Stomach (tissue), 9 donors: Measurements from ENCODE around the gene TMEM132D. TPM values are rescaled to one million over a fixed set of nuclear protein-coding genes. Genes with fewer than 3 reads are reported as not detected.
A peak's percentile ranks its signal among the peaks of the same experiment; 100 is the strongest.

Experiments
- DNase-seq, 2 donors: peaks; one replicate each; pipeline versions ENCODE4 v3.0.0 to v3.0.0-alpha.2; 2013 to 2019
- H3K27ac ChIP-seq, 5 donors: fragments of 200-600 bp in 4 of 5; sonication (generic) in 4 of 5; one replicate each; pipeline ENCODE4 v1.5.1; 2013 to 2019; ENCODE audit warnings: mild to moderate bottlenecking in 1 of 5, moderate library complexity in 1 of 5
- H3K27me3 ChIP-seq, 3 donors: fragments of 200-600 bp; sonication (generic); one replicate each; pipeline ENCODE4 v1.5.1; 2017 to 2019; ENCODE audit warnings: mixed run types in 1 of 3
- H3K36me3 ChIP-seq, 4 donors: fragments of 200-600 bp; sonication (generic); 1 replicate in 3 of 4; 2 replicates in 1 of 4; pipeline ENCODE4 v1.5.1; 2016 to 2019
- H3K4me1 ChIP-seq, 4 donors: fragments of 200-600 bp; sonication (generic); one replicate each; pipeline ENCODE4 v1.5.1; 2016 to 2019
- H3K4me3 ChIP-seq, 4 donors: fragments of 200-600 bp; sonication (generic) in 3 of 4; one replicate each; pipeline ENCODE4 v1.5.1; 2016 to 2019; ENCODE audit warnings: mild to moderate bottlenecking in 1 of 4
- H3K9me3 ChIP-seq, 4 donors: fragments of 200-600 bp; sonication (generic); one replicate each; pipeline ENCODE4 v1.5.1; 2016 to 2019
- CTCF ChIP-seq, 7 experiments: fragments of 450-650 bp in 4 of 7; fragments of 200-600 bp in 3 of 7; sonication (generic) in 3 of 7; IDR thresholded peaks; one replicate each; pipeline ENCODE4 v1.5.1; 2016 to 2019; ENCODE audit warnings: antibody characterized with exemption in 7 of 7, control low read depth in 2 of 7, mild to moderate bottlenecking in 1 of 7
- EP300 ChIP-seq: sonication (generic); formaldehyde crosslinking; IDR thresholded peaks from one replicate; pipeline ENCODE4 v1.6.1; 2017; ENCODE audit warnings: antibody characterized with exemption
- POLR2A ChIP-seq, 4 donors: fragments of 450-650 bp; IDR thresholded peaks; one replicate each; pipeline ENCODE4 v1.6.1; 2016; ENCODE audit warnings: antibody characterized with exemption in 4 of 4, control low read depth in 2 of 4, mild to moderate bottlenecking in 1 of 4, moderate library complexity in 1 of 4
- POLR2AphosphoS5 ChIP-seq, 3 donors: sonication (generic); formaldehyde crosslinking; IDR thresholded peaks; one replicate each; pipeline ENCODE4 v1.6.1; 2016; ENCODE audit warnings: antibody characterized with exemption in 3 of 3
- WGBS, 5 donors: extraction: QIAGEN DNeasy Blood & Tissue Kit in 3 of 5; methylation state at CpG; one replicate each; pipeline versions ENCODE4 v1.1.5 to v1.1.7; 2013 to 2018; 5-methylcytosine and 5-hydroxymethylcytosine counted together
- intact Hi-C: fragments of 100-400 bp; cut with DNase I; formaldehyde crosslinking; loops from one replicate; pipeline ENCODE4 v1.15.1; 2023; ENCODE audit warnings: low total_unique reads
- polyA plus RNA-seq, 3 donors: library from polyadenylated mRNA; stranded (reverse); fragments of 200-250 nt; gene quantifications; one replicate each; pipeline ENCODE4 v1.2.3, GENCODE V29; 2013
- total RNA-seq, 5 donors: library from RNA; depleted of rRNA; stranded (reverse); fragments of >200 nt; gene quantifications; one replicate each; pipeline versions ENCODE4 v1.1.0 to v1.2.3, GENCODE V29; 2014 to 2016
- donor health status: healthy with polysubstance abuse.
- donor health status: Bipolar disorder and iron deficiency.
- donor health status: healthy.

TMEM132D gene
- total and polyA plus RNA-seq, 8 donors = 0.29 to 0.92 TPM; not detected in 6

- peak; percentile 60 to 63 for DNase-seq
- Histone ChIP-seq H3K27ac (no peak overlapping the region), H3K9me3 (no peaks in the 10 kb centered on the region), H3K4me3 (no peak overlapping the region), H3K4me1 (no peaks in the 10 kb centered on the region), H3K36me3 (no peaks in the 10 kb centered on the region), H3K27me3 (no peaks in the 10 kb centered on the region)
- intact Hi-C loops = no loop called here
- TF ChIP-seq CTCF (IDR thresholded peaks at IDR 0.05) (no peak), POLR2A (IDR thresholded peaks at IDR 0.05) (no peak), EP300 (no peak), POLR2AphosphoS5 (IDR thresholded peaks at IDR 0.05) (no peak)
- 40 to 55% (median 43%) methylated on average over 13 of the region's 13 CpGs for WGBS, 5 donors
Observed at GRCh38 chr12:129530984-129531383, 372.8 kb downstream of the TMEM132D start.

- Histone ChIP-seq H3K36me3 (no peaks in the 10 kb centered on the region), H3K4me1 (no peaks in the 10 kb centered on the region), H3K27ac (no peak overlapping the region), H3K27me3 (no peaks in the 10 kb centered on the region), H3K4me3 (no peak overlapping the region), H3K9me3 (no peaks in the 10 kb centered on the region)
- DNase-seq = no peak
- intact Hi-C loops = no loop called here
- TF ChIP-seq EP300 (no peak), POLR2A (IDR thresholded peaks at IDR 0.05) (no peak), POLR2AphosphoS5 (IDR thresholded peaks at IDR 0.05) (no peak), CTCF (IDR thresholded peaks at IDR 0.05) (no peak)
- 67 to 80% (median 73%) methylated on average over 6 of the region's 6 CpGs for WGBS, 5 donors
Observed at GRCh38 chr12:129530517-129530916, 373.3 kb downstream of the TMEM132D start.

GRCh38 chr12:129527506-129527905 is 376.3 kb downstream of the TMEM132D start:
- Histone ChIP-seq H3K4me1 (no peaks in the 10 kb centered on the region), H3K9me3 (no peaks in the 10 kb centered on the region), H3K27me3 (no peaks in the 10 kb centered on the region), H3K4me3 (no peak overlapping the region), H3K36me3 (no peaks in the 10 kb centered on the region), H3K27ac (no peak overlapping the region)
- WGBS, 5 donors = 49 to 72% (median 67%) methylated on average over 3 of the region's 3 CpGs
- TF ChIP-seq POLR2A (IDR thresholded peaks at IDR 0.05) = no peak
- no peak for TF ChIP-seq POLR2AphosphoS5 (IDR thresholded peaks at IDR 0.05)
- TF ChIP-seq CTCF (IDR thresholded peaks at IDR 0.05) = no peak
- no peak for TF ChIP-seq EP300
- DNase-seq = no peak
- intact Hi-C loops = no loop called here

- no peaks in the 10 kb centered on the region for H3K27me3 ChIP-seq
- no peaks in the 10 kb centered on the region for H3K36me3 ChIP-seq
- intact Hi-C loops = no loop called here
- WGBS, 5 donors = 73 to 83% (median 79%) methylated on average over 2 of the region's 2 CpGs
- no peak for DNase-seq
- H3K4me3 ChIP-seq = no peak overlapping the region
- no peaks in the 10 kb centered on the region for H3K4me1 ChIP-seq
- no peak overlapping the region for H3K27ac ChIP-seq
- no peak for TF ChIP-seq CTCF (IDR thresholded peaks at IDR 0.05)
- no peak for TF ChIP-seq POLR2AphosphoS5 (IDR thresholded peaks at IDR 0.05)
- TF ChIP-seq POLR2A (IDR thresholded peaks at IDR 0.05) = no peak
- TF ChIP-seq EP300 = no peak
- H3K9me3 ChIP-seq = no peaks in the 10 kb centered on the region
Observed at GRCh38 chr12:129523621-129524020, 380.2 kb downstream of the TMEM132D start.
